Stimulated activated CD4-positive, alpha-beta T cell treated with anti-CD3 and anti-CD28 coated beads, Interleukin-15, amount 100 ng/mL, for 1 hour (primary cell): ENCODE results near the gene TMA7B.

Source experiments
- DNase-seq, 2 donors: peaks; one replicate each; pipeline ENCODE4 v3.0.0-alpha.2; 2020; ENCODE audit warnings: low read depth in 1 of 2, low spot score in 1 of 2

The TMA7B gene

GRCh38 chr22:39999144-39999757 lies 39.1 kb downstream of the TMA7B start:
- DNase-seq = no peak

- DNase-seq = no peak
Measured at GRCh38 chr22:40000171-40000570, 40.0 kb downstream of the TMA7B start.

- no peak for DNase-seq
Measured at GRCh38 chr22:40001106-40001505, 40.9 kb downstream of the TMA7B start.

- DNase-seq = no peak
Measured at GRCh38 chr22:40001800-40002577, 41.8 kb downstream of the TMA7B start.

GRCh38 chr22:40002935-40003715 lies 42.9 kb downstream of the TMA7B start:
- no peak for DNase-seq

- DNase-seq = no peak
Measured at GRCh38 chr22:40004836-40005235, 44.6 kb downstream of the TMA7B start.

- no peak for DNase-seq
Measured at GRCh38 chr22:40006641-40007040, 46.4 kb downstream of the TMA7B start.

GRCh38 chr22:40007853-40008710 lies 47.9 kb downstream of the TMA7B start:
- DNase-seq = no peak

GRCh38 chr22:40008726-40009291 lies 48.6 kb downstream of the TMA7B start:
- no peak for DNase-seq

- no peak for DNase-seq
Measured at GRCh38 chr22:40009292-40009774, 49.1 kb downstream of the TMA7B start.

GRCh38 chr22:40009951-40010671 lies 49.9 kb downstream of the TMA7B start:
- no peak for DNase-seq

- DNase-seq = no peak
Measured at GRCh38 chr22:40010746-40011145, 50.5 kb downstream of the TMA7B start.
